Eye (tissue), 1 donor: ENCODE results near the gene APOBEC3H.
A peak's percentile ranks its signal among the peaks of the same experiment; 100 is the strongest.

Experiments used
- DNase-seq: peaks from one replicate; pipeline ENCODE4 v3.0.0-alpha.2; 2015

APOBEC3H gene

DNA sequence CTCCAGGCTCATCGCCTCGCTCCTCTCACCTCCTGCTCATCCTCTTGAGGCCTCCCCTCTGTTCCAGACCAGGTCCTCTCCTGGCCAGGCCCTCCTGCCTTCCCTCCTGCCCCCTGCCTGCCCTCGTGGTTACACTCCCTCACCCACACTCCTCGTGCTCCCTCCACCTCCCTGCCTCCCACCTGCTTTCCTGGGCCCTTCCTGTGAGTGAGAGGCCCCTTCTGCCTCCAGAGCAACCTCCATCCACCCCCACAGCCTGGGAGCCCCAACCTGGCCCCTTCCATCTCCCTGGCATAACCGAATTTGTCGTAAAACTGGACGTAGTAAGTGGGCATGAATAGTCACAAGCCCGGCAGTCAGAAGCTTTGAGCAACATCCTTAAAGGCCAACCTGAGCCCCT is 15.4 kb upstream of the APOBEC3H start:
- DNase-seq = no peak

DNA sequence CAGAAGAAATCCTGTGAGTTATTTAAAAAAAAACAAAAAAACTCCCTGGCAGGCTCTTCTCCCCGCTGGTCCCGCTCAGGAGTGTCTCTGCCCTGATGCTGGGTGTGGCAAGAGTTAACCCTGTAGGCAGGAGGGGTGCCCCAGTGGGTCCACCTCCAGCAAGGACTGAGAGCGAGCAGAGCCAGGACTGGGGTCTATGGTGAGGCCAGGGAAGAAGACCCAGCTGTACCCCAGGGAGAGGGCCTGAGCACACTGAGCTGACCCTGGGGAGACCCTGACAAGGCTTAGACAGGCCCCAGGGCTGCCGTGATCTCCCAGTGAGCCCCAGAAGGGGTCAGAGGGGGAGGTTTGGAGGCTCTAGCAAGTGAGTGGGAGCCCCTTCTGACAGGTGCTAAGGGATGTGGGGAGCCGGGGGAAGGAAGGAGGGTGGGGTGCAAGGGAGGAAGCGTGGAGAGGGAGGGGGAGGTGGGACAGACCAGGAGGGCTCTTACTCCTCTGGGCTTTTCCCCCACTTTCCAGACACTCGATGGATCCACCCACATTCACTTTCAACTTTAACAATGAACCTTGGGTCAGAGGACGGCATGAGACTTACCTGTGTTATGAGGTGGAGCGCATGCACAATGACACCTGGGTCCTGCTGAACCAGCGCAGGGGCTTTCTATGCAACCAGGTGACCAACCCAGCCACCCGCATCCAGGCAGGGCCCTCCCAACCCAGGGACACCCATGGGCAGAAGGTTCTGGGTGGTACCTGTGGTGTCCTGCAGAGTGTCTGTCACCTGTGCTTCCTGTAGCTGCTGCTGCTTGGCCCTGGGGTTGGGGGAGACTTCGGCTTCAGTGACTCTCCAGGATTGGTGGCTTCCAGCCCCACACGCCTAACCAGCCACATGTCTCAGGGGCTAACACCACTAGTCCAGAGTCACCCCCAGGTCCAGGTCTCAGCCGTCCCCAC is 13.6 kb upstream of the APOBEC3H start:
- no peak for DNase-seq

DNA sequence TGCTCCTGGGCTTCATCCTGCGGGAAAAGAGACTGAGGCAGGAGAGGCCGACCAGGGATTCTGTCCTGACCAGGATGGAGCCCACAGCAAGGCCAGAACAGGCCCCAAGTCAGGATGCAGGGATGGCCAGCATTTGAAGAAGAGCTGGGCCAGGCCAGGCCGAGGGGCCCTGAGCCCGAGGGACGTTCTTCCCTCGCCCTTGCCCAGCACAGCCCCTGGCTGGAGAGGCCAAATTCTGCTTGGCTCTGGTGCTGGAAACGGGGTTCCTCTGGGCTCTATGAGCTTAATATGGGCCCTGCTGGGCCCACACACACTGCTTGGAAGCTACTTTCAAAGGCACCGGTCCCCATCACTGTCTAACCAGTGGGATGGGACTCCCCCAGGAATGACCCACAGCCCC is 12.4 kb upstream of the APOBEC3H start:
- no peak for DNase-seq

DNA sequence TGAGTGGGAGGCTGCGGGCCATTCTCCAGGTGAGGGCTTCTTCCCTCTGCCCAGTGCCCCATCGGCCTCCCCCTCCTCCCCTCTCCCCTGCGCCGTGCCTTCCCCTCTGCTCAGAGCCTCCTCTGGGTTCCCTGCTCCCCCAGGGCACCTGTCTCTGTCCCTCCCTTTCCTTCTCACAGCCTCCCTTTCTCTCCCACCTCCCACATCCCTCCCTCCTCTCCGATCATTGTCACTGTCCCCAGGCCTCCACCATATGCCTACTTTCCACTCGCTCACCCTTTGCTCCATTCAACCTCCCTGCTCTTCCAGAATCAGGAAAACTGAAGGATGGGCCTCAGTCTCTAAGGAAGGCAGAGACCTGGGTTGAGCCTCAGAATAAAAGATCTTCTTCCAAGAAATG is 9.9 kb upstream of the APOBEC3H start:
- no peak for DNase-seq

DNA sequence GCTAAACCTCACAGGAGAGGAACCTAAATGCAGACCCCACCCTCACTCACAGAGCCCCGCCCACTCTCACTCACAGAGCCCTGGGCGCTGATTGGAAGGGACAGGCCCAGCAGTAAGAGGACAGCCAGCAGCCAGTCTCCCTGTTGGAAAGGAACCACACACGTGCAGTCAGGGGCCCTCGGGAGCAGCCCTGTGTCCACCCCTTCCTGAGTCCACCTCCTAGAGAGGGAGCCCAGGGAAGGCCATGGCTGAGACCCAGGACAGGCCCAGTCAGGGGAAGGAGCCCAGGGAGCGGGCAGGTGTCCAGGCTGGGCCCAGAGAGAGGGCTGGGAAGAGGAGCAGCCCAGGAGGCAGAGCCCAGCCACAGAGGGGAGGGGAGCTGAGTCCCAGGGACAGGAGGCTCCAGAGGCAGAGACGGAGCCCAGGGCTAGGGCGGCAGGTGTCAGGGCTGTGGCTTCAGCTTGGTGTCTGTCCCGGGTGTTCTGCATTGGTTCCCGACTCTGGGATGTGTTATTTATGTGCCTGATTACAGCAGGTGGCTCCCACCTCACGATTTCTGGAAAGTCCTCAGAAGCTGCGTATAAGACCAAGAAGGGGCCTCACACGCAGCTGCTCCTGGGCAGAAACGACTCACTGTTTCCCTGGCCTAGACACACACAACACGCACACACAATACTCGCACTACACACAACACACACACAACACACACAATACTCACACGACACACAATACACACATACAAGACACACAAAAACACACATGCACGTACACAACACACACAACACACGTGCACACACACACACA is 9.0 kb upstream of the APOBEC3H start:
- DNase-seq = peak; percentile 57

DNA sequence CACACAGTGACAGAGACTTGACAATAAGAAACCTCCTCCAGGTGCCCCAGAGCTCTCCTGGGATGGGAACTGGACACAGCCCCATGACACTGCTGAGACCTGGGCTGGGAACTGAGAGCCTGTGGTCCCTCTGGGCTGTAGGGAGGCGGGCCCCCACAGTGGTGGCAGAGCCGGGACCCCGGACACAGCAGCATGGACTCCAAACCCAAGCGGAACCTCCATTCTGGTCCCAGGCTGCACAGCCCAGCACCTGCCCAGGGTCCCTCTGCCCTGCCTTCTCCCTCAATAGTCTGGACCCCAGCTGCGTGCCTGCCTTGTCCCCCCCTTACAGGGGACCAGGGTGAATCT is 8.4 kb upstream of the APOBEC3H start:
- no peak for DNase-seq

DNA sequence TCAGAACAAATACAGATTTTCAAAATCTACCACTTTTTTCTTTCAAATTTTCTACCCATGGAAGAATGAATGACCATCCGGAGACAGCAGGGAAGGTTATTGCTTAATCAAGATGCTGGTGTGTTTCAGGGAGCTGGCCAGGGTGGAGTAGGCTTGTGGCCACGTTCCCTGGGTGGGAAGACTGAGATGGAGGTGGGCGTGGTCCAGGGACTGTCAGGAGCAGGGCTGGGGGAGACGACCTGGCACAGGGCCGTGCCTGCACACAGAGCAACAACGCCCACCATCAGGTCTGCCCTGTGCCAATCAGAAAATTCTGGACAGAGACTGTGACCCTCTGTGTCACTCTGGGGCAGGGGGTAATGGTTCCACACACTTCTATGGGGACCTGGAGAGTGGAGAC is 7.1 kb upstream of the APOBEC3H start:
- no peak for DNase-seq

DNA sequence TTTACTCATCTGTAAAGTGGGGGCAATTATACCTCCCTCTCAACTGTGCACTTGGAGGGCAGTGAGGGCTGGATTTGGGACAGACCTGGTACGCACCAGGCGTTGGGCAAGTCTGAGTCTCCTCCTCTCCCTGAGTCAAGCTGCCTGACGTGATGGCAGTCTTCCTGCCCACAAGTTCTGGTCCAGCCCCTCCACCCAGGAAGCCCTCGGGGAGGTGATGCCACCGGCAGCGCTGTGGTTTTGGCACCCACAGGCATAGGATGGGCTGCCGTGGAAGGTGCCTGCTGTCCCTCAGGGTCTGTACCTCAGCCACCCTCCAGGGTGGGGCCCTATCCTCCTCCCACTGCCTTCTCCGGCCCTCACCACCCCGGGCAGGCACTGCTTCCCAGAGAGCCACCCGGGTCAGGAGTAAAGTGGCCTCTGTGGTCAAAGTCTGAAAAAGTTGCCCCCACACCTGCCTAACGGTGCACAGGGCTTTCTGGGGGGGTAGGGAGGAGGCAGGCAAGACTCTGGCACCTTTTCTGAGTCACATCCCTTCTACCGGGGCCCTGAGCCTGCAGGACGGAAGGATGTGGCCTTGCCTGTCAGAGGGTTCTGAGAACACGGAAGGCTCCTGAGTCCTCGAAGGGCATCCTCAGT is 6.5 kb upstream of the APOBEC3H start:
- no peak for DNase-seq

DNA sequence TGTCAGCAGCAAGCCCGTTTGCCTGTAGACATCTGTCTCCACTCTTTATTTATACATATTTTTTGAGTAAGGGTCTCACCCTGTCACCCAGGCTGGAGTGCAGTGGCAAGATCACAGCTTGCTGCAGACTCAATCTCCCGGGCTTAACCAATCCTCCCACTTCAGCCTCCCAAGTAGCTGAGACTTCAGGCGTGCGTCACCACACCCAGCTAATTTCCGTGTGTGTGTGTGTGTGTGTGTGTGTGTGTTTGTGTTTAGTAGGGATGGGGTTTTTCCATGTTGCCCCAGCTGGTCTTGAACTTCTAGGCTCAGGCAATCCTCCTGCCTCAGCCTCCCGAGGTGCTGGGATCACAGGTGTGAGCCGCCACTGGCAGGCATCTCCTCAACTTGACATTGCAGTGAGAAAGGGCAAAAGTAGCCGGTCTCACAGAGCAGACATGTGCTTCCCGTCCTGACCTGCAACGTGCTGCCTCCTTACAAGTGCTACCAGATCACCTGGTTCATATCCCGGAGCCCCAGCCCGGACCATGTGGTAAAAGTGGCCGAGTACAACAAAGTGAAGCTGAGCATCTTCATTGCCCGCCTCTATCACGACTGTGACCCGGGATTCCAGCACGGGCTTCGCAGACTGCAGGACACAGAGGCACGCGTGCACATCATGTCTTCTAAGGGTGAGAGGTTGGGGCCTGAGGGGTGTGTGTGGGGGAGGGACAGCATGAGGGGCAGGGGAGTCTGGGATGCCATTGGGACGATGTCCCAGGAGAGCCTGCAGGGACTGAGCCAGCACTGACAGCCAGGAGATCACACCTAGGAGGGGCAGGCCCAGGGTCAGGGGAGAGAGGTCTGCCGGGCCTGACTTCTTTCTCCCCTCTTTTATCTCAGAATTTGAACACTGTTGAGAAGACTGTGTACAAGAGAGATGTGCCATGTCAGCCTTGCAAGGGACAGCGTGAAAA is 5.6 kb upstream of the APOBEC3H start:
- DNase-seq = no peak

DNA sequence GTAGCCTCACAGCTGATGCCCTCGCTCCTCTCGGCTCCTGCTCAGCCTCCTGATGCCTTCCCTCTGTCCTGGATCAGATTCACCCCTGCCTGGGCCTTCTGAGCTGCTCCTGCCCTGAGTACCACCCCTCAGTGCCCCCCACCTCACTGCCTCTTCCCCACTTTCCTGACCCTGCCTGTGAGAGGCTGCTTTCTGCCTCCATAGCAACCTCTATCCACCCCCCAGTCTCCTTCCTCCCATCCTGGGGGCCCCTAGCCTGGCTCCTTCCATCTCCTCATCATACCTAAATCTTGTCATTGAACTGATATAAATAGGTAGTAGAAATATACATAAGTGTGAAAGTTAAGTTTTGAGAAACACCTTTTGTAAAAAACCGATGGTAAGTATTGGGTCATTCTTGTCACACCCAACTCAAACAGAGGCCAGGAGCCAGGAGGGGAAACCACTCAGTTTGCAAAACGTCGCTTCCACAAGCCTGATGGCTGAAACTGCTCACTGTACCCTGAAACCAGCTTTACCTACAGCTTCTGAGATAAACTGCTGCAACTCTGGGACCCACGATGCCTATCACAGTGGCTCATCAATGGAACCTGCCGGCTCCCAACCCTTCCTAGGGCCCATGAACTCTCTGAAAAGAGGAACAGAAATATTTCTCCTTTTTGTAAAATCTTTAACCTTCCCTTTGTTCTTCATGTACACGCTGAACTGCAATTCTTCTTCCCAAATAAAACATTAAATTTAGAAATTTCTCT is 4.8 kb upstream of the APOBEC3H start:
- no peak for DNase-seq

DNA sequence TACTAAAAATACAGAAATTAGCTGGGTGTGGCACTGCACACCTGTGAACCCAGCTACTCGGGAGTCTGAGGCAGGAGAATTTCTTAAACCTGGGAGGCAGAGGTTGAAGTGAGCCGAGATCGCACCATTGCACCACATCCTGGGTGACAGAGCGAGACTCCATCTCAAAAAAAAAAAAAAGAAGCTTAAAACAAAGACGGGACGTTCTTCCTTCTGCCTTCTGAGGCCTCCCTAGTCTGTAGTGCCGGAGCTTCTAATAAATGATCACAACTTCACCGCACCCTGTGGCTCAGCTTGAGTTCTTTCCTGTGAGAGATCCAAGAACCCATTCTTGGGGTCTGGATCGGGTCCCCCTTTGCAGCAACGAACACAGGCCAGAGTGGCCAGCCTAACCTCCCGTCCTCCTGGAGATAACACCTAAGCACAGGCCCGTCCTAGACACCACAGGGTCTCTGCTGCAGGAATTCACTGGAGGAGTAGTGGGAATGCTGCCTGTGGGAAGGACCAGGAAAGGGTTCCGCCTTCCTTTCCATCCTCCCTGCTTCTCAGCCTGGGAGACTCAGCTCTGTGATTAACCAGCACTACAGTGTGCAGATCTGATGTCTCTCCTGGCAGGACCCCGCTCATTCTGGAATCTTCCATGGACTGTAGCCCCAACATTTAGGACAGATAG is 2.2 kb upstream of the APOBEC3H start:
- DNase-seq = no peak

DNA sequence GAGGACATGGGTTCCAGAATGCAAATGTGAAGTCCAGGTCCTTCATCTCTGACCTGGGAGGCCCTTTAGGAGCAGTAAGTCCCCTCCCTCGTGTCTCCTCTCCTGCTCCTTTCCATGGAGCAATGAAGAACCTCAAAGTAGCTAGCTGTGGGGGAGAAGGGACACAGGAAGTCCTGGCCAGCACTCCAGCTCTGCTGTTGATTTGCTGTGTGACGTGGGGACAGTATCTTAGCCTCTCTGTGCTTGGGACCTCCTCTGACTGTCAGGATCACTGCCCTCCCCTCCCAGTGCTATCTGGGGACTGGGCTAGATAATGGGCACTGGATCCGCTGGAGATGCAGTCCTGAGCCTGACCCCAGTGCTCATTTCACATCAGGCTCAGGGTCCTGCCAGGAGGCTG is 1.1 kb upstream of the APOBEC3H start:
- no peak for DNase-seq

DNA sequence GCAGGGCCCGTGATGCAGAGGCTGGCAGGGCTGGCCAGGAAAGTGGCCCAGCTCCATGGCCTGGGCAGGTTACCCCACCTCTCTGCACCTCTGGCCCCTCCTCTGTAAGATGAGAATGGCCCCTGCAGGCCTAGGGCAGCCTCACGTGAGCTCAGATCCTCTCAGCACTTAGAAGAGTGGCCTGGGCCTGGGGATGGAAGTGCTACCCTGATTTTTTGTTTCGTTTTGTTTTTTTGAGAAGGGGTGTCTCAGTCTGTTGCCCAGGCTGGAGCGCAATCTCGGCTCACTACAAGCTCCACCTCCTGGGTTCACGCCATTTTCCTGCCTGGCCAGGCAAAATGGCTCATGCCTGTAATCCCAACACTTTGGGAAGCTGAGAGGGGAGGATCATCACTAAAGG is 982 bp downstream of the APOBEC3H start:
- no peak for DNase-seq

DNA sequence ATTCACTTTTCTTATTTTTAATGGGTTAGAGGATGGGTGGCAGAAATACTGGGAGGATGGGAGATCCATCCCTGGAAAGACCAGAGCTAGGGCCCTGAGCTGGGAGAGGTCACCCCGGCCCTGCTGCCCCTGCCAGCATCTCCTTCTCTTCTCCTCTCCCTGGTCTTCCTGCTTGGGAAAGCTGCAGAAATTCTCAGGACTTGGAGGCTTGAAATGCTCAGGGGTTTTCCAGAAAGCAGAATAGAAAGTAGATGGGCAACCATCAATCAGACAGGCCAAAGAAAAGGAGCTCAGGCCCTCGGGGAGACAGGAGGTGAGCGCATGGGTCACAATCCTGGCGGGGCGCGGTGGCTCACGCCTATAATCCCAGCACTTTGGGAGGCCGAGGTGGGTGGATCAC is 1.5 kb downstream of the APOBEC3H start:
- DNase-seq = no peak

DNA sequence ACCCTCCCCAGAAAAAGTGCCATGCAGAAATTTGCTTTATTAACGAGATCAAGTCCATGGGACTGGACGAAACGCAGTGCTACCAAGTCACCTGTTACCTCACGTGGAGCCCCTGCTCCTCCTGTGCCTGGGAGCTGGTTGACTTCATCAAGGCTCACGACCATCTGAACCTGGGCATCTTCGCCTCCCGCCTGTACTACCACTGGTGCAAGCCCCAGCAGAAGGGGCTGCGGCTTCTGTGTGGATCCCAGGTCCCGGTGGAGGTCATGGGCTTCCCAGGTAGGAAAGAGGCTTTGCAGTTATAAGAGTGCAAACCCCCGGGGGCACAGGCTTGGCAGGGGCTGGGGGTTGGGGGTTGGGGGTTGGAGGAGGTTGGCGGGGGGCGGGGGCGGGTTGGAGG is 4.2 kb downstream of the APOBEC3H start:
- no peak for DNase-seq

DNA sequence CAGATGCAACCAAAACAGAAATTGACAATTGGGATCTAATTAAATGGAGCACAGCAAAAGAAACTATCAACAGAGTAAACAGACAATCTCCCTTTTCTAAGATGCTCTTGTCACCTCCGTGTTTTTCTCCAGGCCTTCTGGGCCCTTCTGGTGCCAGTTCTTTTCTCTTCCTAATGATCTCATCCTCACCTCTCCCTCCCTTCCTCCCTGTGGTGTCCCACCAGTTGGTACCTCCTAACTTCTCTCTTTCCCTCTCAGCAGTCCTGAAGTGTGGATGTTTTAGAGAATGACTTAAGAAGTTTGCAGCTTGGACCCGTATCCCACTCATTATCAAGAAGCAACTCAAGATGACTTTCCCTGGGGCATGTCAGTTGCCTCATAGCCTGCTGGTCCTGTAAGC is 6.4 kb downstream of the APOBEC3H start:
- DNase-seq = no peak

DNA sequence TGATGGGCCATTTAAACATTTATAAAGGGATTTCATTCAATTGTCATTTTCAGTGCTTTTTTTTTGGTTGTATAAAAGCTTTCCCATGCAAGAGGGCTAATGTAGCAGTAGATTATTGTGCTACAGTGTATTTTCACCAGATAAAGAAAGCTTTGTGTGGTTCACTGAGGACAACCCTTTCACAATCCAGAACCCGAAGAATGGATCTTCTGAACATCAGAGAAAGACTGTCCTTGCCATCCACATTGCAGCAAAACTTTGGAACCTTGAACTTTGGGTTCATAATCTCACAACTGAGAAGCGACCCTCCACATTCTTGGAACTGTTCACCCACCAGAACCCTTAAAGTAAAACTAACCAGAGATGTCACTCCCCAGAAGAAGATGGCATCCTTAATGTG is 9.3 kb downstream of the APOBEC3H start:
- no peak for DNase-seq

DNA sequence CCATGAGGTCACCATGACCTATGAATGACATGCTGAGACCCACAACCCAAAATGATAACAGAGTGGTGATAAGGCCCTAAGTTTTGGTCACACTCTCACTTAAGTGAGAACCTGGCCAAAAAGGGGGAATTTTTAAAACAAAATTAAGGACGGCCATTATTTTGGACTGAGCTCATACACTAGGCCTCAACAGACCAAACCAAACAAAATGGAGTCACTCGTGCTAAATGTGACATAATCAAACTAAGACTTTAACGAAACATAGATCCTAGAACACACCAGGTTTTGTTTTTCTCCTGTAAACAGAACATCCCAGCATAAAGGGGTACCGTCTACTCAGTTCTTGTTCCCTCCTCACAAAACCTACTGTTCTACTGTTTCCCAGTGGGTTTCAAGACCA is 11.4 kb downstream of the APOBEC3H start:
- no peak for DNase-seq

DNA sequence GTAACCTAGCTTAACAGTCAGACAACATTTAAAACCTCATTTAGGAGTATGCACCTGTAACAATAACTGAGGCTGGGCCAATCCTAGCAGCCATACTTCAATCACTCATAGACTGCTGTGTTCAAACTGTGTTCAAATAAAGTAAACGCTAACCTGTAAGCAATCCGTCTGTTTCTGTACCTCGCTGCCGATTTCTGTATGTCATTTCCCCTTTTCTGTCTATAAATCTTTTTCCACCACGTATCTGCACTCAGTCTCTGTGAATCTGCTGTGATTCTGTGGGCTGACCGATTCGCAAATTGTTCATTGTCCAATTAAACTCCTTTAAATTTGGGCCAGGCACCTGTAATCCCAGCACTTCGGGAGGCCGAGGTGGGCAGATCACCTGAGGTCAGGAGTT is 12.3 kb downstream of the APOBEC3H start:
- no peak for DNase-seq

DNA sequence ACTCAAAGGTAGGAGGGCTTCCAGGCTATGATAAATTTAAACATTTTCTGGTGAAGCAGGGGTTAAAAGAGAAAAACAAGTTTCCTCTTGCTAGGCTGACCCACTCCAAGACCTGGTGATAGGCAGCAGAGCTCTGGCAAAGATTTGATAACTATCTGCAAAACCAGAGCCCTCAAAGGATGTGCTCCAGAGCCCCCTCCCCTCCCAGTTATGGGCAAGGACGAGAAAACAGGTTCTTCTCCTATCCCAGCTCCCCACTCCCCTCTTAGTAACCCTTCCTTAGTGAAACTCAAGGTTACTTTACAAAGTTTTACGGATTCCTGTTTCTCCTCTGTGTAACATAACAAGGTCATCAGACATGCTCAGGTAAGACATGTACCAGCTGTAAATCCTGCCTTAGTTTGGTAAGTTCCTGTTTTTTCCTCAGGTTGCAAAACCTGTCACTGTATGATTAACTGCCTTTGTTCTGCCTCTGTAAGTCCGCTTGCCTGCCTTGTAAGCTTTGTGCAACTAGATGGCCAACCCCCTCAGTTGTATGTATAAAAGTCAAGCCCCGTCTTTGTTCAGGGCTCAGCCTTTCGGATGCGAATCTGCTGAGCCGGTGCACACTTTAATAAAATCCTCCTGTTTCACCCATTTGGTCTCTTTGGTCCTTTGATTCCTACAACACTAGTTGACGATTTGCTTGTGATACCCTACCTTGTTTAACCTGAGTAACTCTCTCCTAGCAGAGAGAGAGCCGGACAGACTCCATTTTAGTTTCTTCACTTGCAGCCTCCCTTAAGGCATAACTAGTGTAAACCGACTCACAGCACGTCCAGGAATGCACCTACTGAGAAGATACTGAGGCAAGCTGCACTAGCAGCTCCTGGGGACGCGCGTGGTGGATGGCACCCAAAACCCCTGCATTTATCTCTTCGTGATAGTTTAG is 13.9 kb downstream of the APOBEC3H start:
- DNase-seq = no peak
